ENCODE results near the gene CNTNAP5. TPM values are rescaled to one million over a fixed set of nuclear protein-coding genes. Genes with fewer than 3 reads are reported as not detected.

The CNTNAP5 gene
- polyA plus RNA-seq, 1 experiment = not detected

GRCh38 chr2:124153713-124154112, 128.6 kb downstream of the CNTNAP5 start:
- POLR2A ChIA-PET = no interaction called here
- Histone ChIP-seq H3K4me3 (ENCODE audit: low read depth, low read length) (no peak overlapping the region), H3K27me3 (ENCODE audit: control insufficient read depth, insufficient read depth, low read length) (no peaks in the 10 kb centered on the region), H3K36me3 (ENCODE audit: control insufficient read depth, insufficient read depth, low read length) (no peaks in the 10 kb centered on the region)
- TF ChIP-seq, protein P1, sequence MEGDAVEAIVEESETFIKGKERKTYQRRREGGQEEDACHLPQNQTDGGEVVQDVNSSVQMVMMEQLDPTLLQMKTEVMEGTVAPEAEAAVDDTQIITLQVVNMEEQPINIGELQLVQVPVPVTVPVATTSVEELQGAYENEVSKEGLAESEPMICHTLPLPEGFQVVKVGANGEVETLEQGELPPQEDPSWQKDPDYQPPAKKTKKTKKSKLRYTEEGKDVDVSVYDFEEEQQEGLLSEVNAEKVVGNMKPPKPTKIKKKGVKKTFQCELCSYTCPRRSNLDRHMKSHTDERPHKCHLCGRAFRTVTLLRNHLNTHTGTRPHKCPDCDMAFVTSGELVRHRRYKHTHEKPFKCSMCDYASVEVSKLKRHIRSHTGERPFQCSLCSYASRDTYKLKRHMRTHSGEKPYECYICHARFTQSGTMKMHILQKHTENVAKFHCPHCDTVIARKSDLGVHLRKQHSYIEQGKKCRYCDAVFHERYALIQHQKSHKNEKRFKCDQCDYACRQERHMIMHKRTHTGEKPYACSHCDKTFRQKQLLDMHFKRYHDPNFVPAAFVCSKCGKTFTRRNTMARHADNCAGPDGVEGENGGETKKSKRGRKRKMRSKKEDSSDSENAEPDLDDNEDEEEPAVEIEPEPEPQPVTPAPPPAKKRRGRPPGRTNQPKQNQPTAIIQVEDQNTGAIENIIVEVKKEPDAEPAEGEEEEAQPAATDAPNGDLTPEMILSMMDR (IDR thresholded peaks at IDR 0.05; ENCODE audit: insufficient read depth, low read depth, low read length) = no peak
- no peak for DNase-seq (ENCODE audit: low read depth)
- CTCF ChIA-PET = no interaction called here

DNA sequence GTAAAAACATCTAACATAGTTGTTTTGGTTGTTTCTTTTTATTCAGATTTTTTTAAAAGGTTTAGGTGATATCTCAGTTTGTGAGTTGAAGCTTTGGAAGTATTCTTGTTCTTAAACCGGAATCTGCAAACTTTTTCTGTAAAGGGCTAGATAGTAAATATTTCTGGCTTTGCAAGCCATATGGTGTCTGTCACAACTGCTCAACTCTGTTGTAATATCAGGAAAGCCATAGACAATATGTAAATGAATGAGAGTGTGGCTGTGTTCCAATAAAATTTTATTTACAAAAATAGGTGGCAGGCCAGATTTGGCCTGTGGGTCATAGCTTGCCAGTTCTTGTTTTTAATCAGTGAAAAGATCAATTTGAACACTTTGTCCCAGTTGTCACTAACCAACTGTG, 134.1 kb downstream of the CNTNAP5 start:
- no peaks in the 10 kb centered on the region for H3K27me3 ChIP-seq (ENCODE audit: control insufficient read depth, insufficient read depth, low read length)
- no peak for DNase-seq (ENCODE audit: low read depth)
- H3K36me3 ChIP-seq (ENCODE audit: control insufficient read depth, insufficient read depth, low read length) = no peaks in the 10 kb centered on the region
- no peak overlapping the region for H3K4me3 ChIP-seq (ENCODE audit: low read depth, low read length)
- CTCF ChIA-PET = no interaction called here
- POLR2A ChIA-PET = no interaction called here
- TF ChIP-seq, protein P1 (IDR thresholded peaks at IDR 0.05; ENCODE audit: insufficient read depth, low read depth, low read length) = no peak

GRCh38 chr2:124161542-124161941, 136.5 kb downstream of the CNTNAP5 start:
- H3K27me3 ChIP-seq (ENCODE audit: control insufficient read depth, insufficient read depth, low read length) = no peaks in the 10 kb centered on the region
- no peak for DNase-seq (ENCODE audit: low read depth)
- no peak overlapping the region for H3K4me3 ChIP-seq (ENCODE audit: low read depth, low read length)
- H3K36me3 ChIP-seq (ENCODE audit: control insufficient read depth, insufficient read depth, low read length) = no peaks in the 10 kb centered on the region
- CTCF ChIA-PET = no interaction called here
- TF ChIP-seq, protein P1 (IDR thresholded peaks at IDR 0.05; ENCODE audit: insufficient read depth, low read depth, low read length) = no peak
- POLR2A ChIA-PET = no interaction called here

- ChIA-PET CTCF (no interaction called here), POLR2A (no interaction called here)
- DNase-seq (ENCODE audit: low read depth) = no peak
- TF ChIP-seq, protein P1 (IDR thresholded peaks at IDR 0.05; ENCODE audit: insufficient read depth, low read depth, low read length) = no peak
- H3K4me3 ChIP-seq (ENCODE audit: low read depth, low read length) = no peak overlapping the region
- H3K27me3 ChIP-seq (ENCODE audit: control insufficient read depth, insufficient read depth, low read length) = no peaks in the 10 kb centered on the region
- H3K36me3 ChIP-seq (ENCODE audit: control insufficient read depth, insufficient read depth, low read length) = no peaks in the 10 kb centered on the region
Observed at GRCh38 chr2:124162256-124162655, 137.2 kb downstream of the CNTNAP5 start.

- TF ChIP-seq, protein P1 (IDR thresholded peaks at IDR 0.05; ENCODE audit: insufficient read depth, low read depth, low read length) = no peak
- Histone ChIP-seq H3K36me3 (ENCODE audit: control insufficient read depth, insufficient read depth, low read length) (no peaks in the 10 kb centered on the region), H3K27me3 (ENCODE audit: control insufficient read depth, insufficient read depth, low read length) (no peaks in the 10 kb centered on the region), H3K4me3 (ENCODE audit: low read depth, low read length) (no peak overlapping the region)
- ChIA-PET CTCF (no interaction called here), POLR2A (no interaction called here)
- no peak for DNase-seq (ENCODE audit: low read depth)
Observed at GRCh38 chr2:124163840-124164239, 138.8 kb downstream of the CNTNAP5 start.

Measured in BJ (cell line).